Measurements from ENCODE around the gene QSER1.

DNA sequence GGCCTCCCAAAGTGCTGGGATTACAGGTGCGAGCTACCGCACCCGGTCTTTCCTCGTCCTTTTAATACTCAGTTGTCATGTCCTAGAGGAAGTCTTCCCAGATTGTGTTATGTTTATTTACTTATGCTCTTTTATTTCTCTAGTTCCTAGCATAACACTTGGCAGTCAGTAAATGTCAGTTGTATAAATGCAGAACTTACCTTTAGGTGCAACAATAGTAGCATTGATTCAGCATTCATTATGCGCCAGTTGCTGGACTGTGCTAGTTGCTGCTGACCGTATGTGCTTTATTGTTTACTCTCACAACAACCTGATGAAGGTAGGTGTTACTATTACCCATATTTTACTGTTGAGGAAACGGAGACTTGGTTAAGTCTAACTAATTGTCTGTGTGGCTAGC lies 20.8 kb downstream of the QSER1 start:
- TF ChIP-seq CTCF (IDR thresholded peaks at IDR 0.05): no peak
- no peak for TF ChIP-seq POLR2A (IDR thresholded peaks at IDR 0.05)
